Stimulated activated CD8-positive, alpha-beta memory T cell treated with anti-CD3 and anti-CD28 coated beads, Interleukin-7, amount 100 ng/mL, for 1 hour (primary cell): ENCODE data around the gene C1QTNF6.

Experiments
- DNase-seq, 2 donors: peaks; one replicate each; pipeline ENCODE4 v3.0.0-alpha.2; 2020; ENCODE audit warnings: low read depth in 2 of 2

Gene C1QTNF6

DNA sequence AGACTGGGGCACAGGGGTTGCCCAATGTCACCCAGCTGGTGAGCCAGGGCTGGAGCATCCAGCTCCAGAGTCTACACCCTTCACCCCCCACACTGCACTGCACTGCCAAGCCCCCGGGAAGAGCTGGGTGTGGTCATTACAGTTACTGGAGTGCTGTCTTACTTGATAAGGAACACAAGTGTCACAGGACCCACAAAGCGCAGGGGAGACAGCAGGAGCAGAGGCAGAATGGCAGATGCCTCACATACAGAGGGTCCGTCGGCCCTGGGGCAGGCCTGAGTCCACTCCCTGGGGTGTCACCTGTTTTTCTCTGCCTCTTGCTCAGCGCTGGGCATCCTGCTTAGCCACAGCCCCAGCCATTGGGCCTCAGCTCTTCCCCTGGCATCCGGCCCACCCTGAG lies 46.1 kb downstream of the C1QTNF6 start:
- DNase-seq: no peak

DNA sequence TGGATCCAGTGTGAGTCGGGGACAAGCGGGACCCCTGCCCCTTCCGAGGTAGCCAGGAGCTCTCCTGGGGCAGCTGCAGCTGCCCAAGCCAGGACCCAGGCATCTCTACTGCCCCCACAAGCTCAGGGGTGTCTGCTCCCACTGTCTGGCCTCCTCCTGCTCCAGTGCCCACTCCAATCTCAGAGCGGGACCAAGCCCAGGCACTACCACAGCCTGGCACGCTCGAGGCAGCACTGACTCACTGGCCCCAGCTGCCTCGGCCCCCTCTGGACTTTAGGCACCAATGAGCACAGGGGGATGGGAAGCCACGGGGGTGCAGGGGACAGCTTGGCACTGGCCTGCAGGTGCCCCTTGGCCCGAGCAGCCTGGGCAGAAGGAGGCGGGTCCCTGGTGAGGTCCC lies 46.6 kb downstream of the C1QTNF6 start:
- no peak for DNase-seq

DNA sequence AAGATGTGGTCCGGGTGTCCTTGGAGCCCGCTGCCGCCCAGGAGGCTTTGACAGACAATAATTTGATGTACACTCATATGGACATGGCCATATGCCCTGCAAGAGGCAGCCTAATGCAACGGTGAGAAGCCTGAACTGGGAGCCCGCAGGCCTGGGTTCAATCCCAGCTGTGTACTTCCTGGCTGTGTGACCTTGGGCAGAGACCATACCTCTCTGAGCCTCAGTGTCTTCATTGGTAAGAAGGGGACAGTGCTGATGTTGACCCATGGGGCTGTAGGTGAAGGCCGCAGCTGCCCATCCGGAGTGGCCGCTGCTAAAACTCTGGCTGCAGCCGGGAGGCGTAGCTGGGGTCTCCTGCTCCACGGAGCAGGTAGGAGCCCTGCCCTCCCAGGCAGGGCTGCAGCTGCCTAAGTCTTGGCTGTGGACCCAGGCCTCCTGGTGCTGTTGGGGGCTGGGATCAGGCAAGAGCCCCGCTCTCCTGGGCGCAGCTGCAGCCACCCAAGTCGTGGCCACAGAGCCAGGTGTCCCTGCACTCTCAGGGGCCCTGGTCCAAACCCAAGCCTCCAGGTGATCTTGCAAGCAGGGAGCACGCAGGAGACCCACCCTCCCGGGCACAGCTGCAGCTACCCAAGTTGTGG lies 47.2 kb downstream of the C1QTNF6 start:
- DNase-seq: no peak

DNA sequence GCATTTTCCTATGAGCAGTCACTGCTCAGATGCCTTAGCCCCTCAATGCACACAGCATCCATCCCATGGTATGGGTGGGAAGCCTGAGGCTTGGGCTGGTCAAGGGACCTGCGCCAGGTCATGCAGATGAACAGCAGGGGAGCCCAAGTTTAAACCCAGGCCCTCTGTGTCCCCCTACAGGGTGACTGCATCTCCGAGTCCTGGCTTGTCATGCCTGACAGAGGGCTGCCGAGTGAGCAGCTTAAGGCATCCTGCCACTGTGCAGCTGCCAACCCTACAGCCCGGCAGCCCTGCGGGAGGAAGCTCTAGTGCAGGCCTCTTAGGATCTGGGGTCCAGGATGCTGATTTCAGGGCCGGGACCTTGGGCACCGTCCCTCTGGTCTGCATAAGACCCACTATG lies 48.3 kb downstream of the C1QTNF6 start:
- no peak for DNase-seq

DNA sequence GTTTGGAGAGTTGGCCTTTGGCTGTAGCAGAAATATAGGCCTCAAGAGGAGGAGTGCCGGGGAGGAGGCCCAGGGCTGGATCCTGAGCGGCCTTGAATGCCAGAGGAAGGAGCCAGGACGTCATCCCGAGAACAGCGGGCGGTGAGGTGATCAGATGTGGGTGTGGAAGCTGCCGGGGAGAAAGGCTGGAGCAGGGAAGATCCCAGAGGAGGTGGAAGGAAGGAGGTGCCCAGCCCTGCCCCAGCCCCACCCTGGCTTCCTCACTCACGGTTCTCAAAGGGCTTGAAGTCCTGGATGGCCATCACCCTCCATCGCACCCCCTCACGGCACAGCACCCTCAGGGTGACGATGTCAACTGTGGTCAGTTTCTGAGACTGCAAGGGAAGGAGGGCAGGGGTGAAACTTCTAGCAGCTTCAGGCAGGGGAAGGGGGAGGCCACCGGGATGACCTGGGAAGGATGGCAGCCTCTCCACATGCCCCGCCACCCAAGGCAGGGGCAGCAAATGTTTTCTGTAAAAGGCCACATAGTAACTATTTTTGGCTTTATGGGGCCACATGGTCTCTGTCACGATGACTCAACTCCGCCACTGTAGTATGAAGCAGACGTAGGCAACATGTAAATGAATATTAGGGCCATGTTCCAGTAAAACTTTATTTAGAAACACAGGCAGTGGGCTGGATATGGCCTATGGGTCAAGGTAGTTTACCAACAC lies 49.0 kb downstream of the C1QTNF6 start:
- no peak for DNase-seq

DNA sequence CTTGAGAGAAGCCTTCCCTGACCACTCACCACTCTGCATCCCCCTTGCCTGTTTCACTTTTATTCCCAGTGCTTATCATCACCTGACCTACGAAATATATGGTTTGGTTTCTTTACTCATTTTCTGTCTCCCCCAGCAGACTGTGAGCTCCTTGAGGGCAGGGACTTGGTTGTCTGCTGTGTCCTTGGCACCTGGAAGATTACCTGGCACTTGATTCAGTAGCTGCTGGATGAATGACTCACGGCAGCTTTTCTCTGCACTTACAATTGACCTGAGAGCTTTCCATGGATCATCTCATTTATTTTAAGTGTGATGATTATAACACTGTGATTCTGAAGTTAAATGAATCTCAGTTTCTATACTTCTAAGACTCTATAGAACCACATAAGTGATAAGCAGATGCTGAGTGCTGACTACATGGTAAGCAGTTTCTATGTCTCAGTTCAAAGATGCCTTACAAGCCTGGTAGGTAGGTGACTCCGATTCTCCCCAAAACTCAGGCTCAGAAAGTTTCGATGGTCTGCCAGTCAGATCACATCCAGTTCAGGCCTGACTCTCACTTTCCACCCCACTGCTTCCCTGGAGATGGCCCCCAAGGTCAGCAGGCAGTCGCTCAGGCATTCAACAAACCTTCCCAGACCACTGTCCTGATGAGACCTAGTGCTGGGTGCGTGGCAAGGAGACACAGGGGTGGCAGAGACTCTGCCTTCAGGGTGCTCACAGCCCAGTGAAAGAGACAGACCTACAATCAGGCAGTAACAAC lies 50.0 kb downstream of the C1QTNF6 start:
- no peak for DNase-seq

DNA sequence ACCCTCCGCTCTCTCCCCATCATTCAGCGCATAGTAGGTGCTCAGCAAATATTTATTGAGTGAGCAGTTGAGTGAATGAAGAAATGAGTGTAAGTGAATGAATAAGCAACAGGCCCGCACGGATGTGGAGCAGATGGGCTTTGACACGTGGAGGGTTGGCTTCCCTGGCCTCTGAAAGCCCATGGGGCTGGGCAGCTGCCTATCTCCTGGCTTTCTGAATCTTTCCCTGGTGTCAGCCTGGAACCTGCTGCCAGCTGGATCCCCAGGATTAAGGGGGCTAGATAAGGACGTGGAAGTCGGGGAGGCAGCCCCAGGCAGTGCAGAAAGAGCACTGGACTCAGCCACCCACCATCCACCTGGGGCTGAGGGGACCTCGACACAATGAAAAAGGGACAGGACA lies 50.9 kb downstream of the C1QTNF6 start:
- no peak for DNase-seq

DNA sequence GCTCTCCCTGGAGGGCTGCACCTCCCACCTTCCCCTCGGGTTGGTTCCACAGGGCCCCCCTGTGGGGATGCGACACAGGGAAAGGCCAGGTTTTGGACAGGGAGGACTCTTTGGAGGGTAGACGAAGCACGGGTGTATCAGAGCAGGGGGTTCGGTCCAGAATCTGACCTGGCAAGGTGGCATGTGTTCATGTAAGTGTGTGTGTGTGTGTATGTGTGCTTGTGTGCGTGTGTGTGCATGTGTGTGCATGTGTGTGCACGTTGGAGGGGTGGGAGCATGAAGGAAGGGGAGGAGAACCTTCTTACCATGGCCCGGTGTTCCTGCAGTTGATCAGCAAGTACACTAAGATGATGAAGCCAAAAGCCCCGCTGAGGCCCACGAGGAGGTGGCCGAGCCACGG lies 53.0 kb downstream of the C1QTNF6 start:
- DNase-seq: no peak

DNA sequence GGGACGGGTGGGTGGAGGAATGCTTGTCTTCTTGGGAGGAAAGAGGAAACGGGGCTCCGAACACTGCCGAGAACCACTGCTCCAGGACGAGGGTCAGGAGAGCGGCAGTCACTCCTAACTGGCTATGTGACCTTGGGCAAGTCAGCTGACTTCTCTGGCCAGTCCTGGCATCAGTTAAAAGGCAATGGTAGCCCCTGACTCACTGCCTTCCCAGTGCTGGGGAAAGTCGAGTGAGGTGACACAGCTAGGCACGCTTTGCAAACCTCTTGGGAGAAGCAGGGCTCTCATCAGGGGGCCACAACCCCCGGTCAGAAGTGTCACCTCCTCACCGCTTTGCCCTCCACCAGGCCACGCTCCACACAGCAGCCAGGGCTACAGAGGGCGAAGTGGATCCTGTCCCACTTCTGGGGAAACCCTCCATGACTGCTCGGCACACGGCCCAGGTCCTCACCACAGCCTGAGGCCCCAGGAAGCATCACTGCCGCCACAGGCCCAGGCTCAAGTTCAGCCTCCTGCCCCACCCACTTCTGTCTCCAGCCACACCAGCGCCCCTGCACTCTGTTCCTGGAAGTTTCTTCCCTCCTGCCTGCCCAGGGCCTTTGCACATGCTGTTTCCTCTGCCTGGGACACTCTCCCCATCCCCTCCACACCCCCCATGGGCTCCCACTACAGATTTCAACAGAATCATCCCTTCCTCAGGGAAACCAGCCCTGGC lies 54.6 kb downstream of the C1QTNF6 start:
- DNase-seq: no peak

DNA sequence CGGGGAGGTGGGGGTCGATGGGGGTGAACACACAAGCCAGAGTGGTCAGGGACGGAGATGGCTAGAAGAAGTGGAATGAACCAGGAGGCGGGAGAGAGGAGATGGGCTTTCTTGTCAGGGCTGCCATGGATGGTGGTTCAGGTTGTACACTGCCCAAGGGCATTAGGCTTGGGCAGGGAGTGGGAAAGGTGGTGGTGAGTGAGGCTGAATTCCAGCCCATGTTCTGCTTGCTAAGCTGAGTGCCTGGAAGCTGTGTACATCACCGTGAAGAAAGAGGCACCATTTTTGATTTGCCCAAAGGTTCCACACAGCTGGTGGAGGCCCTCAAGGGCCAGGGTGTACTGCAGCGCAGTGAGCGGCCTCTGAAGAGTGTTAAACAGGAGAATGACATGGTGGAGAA lies 55.3 kb downstream of the C1QTNF6 start:
- no peak for DNase-seq
